Measurements from ENCODE around the gene SEC14L1.

SEC14L1 gene

DNA sequence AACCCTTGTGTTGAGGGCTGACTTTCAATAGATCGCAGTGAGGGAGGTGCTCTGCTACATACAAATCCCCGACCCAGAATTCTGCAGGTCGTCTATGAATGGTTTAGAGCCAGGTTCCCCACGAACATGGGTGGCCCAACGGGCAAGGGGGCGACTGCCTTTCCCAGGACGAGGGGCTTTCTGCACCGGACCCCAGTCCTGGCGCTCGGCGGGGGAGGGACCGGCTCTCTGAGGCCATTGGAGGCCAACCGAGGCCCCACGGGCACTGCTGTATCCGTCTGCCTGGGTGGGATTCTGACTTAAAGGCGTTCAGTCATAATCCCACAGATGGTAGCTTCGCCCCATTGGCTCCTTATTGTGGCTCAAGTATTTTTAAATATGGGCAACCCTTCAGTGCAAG lies 21.2 kb downstream of the SEC14L1 start:
- no peak for DNase-seq

DNA sequence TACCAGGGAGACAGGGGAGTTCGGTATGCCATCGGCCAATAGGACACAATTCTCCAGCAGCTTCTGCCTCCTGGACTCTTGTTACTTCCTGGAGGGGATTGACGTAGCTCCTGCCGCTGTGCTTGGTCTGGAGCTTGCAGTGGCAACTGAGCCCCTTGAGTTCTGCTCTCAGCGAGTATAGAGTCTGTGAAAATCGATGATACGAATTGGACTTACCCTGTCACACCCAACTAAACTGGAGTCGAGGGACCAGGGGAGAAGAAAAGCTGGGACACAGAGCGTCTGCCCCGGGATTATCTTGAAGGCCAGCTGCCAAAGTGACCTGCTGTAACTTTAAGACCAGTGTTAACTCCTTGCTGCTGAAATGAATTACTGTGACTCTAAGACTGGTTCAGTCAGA lies 22.2 kb downstream of the SEC14L1 start:
- no peak for DNase-seq

GRCh38 chr17:77163511-77164280 lies 22.9 kb downstream of the SEC14L1 start:
- no peak for DNase-seq

GRCh38 chr17:77164483-77165091 lies 23.8 kb downstream of the SEC14L1 start:
- no peak for DNase-seq

GRCh38 chr17:77165577-77165976 lies 24.8 kb downstream of the SEC14L1 start:
- no peak for DNase-seq

- no peak for DNase-seq
These were observed 26.9 kb downstream of the SEC14L1 start for GRCh38 chr17:77167472-77168306.

DNA sequence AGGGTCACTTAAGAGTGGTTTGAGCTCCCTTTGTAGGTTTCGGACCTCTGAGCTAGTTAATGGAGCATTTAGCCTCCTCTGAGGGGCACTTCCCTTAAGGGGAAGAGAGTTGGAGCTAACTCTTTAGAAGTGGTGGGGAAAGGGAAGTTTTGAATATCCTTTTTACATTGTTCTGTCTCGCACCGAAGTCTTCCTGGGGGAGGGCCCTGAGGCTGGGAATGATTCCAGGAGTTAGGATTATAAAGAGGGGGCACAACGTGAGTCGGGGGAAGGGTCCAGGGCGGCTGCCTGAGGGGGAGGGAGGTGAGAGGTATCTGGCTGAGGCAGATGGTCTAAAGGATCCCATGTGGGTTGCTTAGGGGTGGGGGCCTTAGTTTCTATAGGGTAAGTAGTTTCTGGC lies 32.3 kb downstream of the SEC14L1 start:
- DNase-seq = no peak

- no peak for DNase-seq
These were observed 34.3 kb downstream of the SEC14L1 start for GRCh38 chr17:77174928-77175661.

DNA sequence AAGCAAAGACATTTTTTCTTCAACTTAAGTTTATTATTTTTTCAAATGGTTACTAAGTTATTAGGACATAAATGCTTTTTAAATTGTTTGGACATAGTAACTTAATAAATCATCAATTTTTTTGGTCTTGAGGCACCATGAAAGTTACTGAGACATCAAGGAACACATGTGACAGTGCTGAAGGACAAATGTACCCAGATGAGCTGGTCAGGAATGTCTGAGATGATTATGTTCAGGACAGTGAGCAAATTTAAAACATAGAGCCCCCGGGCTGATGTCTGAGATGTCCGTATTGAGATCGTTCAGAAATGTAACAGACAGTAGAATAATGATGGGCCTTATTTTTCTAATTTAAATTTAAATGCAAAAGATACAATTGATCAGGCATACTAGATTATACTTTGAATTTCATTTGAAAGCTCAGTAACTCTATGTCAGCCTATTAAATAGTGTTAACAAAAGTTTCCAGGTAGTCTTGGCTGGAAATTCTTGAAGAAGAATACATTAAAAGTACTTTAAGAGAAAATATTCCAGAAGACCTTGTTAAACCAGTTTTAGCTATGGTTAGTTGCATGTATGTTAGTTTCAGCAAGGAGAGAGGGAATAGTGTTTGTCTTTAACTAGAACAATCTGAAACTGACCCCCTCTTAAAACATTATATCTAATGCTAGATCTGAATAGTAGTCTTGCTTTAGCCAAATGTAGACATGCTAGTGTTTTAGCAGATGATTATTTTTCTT lies 36.4 kb downstream of the SEC14L1 start:
- DNase-seq = no peak

DNA sequence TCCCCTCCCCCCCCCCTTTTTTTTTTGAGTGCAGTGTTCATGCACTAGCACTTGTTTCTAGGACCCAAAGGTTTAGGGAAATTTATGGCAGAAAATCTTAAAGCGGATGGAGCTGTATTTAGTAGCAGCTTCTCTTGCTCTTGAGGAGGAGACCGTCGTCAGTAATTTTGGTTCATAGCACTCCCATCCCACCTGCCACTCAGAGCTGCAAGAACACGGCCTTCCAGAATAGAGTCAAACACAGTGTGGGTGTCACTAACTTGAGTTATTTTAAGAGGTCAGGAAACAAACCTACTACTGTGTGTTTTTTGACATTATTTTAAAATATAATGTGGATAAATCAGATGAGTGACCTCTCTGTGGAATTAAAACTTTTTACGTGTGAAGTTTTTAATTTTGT lies 37.3 kb downstream of the SEC14L1 start:
- DNase-seq = no peak

- DNase-seq = no peak
These were observed 37.8 kb downstream of the SEC14L1 start for GRCh38 chr17:77178563-77178962.

DNA sequence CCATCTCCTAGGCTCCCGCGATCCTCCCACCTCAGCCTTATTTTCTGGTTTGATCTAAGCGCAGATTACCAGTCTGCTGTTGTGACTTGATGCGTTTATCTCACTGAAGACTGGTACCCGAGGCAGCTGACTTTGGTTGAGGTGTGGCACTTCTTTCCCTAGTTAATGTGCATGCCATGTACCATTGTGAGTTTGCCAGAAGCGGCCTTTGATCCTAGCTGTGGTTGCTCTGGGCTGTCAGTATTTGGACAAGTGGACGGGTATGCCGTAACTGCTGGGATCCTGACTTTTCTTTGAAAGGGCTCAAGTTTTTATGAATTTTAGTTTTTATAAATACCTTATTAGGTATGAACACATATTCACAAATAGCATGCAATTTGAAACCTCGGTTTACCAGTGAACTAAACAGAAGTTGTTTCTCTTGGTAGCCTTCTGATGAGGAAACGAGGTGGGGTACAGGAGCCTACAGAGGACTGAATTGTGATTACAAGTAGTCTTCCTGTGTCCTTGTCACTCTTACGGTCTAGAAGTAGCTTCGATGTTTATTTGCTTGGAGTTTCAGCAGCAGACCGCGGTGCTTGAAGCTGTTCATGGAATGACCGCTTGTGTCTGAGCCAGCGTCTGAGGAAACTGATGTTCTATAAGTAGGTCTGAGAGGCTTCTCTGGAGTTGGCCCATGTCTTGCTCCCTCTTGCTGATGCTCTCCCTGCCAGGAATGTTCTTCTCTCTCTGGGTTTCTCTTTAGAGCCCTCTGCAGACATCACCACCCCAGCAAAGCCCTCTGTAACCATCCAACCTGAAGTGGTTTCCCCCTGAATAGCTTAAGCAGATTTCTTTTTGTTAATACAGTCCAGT lies 40.0 kb downstream of the SEC14L1 start:
- no peak for DNase-seq

GRCh38 chr17:77182205-77183172 lies 41.7 kb downstream of the SEC14L1 start:
- no peak for DNase-seq

GRCh38 chr17:77184474-77184873 lies 43.7 kb downstream of the SEC14L1 start:
- no peak for DNase-seq

GRCh38 chr17:77185137-77185536 lies 44.4 kb downstream of the SEC14L1 start:
- peak; percentile 23 for DNase-seq

- DNase-seq = peak; percentile 41
These were observed 45.4 kb downstream of the SEC14L1 start for GRCh38 chr17:77186141-77186604.

GRCh38 chr17:77188084-77189066 lies 47.6 kb downstream of the SEC14L1 start:
- DNase-seq = no peak

- DNase-seq = no peak
These were observed 48.4 kb downstream of the SEC14L1 start for GRCh38 chr17:77189148-77189547.
